Liver (tissue), 3 donors: ENCODE data around the gene IGHMBP2.

ENCODE experiments used
- JUND ChIP-seq, 2 donors: IDR thresholded peaks; 2 replicates each; pipeline ENCODE4 v1.6.1; 2016; ENCODE audit warnings: antibody characterized with exemption in 2 of 2
- YY1 ChIP-seq: IDR thresholded peaks from 2 replicates; pipeline ENCODE4 v1.6.1; 2016; ENCODE audit warnings: antibody characterized with exemption, mild to moderate bottlenecking
- TF ChIP-seq, protein P1 (sequence below): fragments of 150-350 bp; IDR thresholded peaks from 2 replicates; pipeline ENCODE4 v1.5.1; 2017; ENCODE audit warnings: improper control_type of control experiment, low read depth, low read length; ENCODE audit not compliant: missing input control
- TF ChIP-seq, protein P2 (sequence below): IDR thresholded peaks from 2 replicates; pipeline ENCODE4 v1.6.1; 2016; ENCODE audit warnings: antibody characterized with exemption
- TF ChIP-seq, protein P3 (sequence below): IDR thresholded peaks from 2 replicates; pipeline ENCODE4 v1.6.1; 2016; ENCODE audit warnings: antibody characterized with exemption
- donor health status: healthy.
- donor health status: healthy.

DNA sequence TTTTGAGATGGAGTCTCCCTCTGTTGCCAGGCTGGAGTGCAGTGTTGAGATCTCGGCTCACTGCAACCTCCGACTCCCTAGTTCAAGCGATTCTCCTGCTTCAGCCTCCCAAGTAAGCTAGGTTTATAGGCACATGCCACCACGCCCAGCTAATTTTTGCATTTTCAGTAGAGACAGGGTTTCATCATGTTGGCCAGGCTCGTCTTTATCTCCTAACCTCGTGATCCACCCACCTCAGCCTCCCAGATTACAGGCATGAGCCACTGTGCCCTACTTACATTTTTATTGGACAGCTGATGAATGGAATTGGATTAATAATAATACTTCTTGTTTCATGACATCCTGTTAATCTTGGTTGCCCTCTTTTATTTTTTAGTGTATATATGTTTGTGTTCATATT is 80.1 kb downstream of the IGHMBP2 start:
- TF ChIP-seq, protein P1, sequence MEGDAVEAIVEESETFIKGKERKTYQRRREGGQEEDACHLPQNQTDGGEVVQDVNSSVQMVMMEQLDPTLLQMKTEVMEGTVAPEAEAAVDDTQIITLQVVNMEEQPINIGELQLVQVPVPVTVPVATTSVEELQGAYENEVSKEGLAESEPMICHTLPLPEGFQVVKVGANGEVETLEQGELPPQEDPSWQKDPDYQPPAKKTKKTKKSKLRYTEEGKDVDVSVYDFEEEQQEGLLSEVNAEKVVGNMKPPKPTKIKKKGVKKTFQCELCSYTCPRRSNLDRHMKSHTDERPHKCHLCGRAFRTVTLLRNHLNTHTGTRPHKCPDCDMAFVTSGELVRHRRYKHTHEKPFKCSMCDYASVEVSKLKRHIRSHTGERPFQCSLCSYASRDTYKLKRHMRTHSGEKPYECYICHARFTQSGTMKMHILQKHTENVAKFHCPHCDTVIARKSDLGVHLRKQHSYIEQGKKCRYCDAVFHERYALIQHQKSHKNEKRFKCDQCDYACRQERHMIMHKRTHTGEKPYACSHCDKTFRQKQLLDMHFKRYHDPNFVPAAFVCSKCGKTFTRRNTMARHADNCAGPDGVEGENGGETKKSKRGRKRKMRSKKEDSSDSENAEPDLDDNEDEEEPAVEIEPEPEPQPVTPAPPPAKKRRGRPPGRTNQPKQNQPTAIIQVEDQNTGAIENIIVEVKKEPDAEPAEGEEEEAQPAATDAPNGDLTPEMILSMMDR, result no peak
- no peak for TF ChIP-seq JUND (IDR thresholded peaks at IDR 0.05)
- TF ChIP-seq, protein P2, sequence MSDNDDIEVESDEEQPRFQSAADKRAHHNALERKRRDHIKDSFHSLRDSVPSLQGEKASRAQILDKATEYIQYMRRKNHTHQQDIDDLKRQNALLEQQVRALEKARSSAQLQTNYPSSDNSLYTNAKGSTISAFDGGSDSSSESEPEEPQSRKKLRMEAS, result no peak
- TF ChIP-seq, protein P3, sequence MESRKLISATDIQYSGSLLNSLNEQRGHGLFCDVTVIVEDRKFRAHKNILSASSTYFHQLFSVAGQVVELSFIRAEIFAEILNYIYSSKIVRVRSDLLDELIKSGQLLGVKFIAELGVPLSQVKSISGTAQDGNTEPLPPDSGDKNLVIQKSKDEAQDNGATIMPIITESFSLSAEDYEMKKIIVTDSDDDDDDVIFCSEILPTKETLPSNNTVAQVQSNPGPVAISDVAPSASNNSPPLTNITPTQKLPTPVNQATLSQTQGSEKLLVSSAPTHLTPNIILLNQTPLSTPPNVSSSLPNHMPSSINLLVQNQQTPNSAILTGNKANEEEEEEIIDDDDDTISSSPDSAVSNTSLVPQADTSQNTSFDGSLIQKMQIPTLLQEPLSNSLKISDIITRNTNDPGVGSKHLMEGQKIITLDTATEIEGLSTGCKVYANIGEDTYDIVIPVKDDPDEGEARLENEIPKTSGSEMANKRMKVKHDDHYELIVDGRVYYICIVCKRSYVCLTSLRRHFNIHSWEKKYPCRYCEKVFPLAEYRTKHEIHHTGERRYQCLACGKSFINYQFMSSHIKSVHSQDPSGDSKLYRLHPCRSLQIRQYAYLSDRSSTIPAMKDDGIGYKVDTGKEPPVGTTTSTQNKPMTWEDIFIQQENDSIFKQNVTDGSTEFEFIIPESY, result no peak
- TF ChIP-seq YY1, result no peak
